GM18508 (cell line): ENCODE measurements around the gene STIM1.
"Not testable (repeated sequence)": the region's sequence is repeated elsewhere in the genome, so short reads cannot be mapped to it uniquely, and the experiment has no call there.

Experiments used
- ATAC-seq: cut with Tn5 transposase; IDR thresholded peaks from one replicate; pipeline ENCODE4 v1.9.1; 2021; ENCODE audit warnings: moderate number of reproducible peaks; ENCODE audit not compliant: insufficient read depth, unreplicated experiment

STIM1 gene

DNA sequence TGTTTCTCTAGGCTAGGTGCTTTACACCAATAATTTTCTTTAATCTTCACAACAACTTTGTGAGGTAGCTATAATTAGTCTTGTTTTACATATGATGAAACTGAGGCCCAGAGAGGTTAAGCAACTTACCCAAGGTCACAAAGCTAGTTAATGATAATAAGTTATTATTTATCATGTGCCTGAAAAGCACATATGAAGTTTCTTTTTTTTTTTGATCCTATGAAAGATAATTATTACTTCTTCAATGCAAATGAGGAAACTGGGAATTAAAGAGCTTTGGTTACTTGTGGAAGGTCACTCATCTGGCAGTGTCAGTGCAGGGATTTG, 22.8 kb downstream of the STIM1 start:
- ATAC-seq: no peak

GRCh38 chr11:3879216-3879966, 23.9 kb downstream of the STIM1 start:
- ATAC-seq: no peak

DNA sequence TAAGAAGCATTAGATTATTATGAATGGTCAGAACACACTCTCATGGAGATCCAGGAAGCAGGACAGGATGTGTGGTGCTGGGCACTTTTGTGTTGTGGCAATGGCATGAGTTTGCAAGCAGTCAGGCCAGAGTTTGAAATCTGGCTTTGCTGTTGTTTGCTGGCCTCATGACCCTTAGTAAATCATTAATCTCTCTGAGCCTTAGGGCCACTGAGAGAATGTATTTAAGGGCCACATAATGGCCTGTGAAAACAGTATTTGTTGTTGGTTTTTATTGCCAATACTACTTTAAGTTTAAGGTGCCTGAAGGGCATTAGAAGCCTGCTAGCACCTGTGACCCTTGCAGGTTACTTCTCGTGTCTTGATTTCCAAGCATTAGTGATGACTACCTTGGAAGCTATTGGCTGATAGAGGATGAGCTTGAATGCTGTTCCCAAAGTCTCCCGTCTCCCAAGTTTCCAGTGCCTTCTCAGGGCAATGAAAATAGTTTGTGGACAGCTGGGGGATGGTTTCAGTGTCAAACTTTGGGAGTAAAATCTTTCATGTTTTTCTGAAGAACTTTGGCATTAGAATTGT, 24.6 kb downstream of the STIM1 start:
- ATAC-seq: no peak

- ATAC-seq: no peak
These were observed 25.3 kb downstream of the STIM1 start for GRCh38 chr11:3880724-3881123.

DNA sequence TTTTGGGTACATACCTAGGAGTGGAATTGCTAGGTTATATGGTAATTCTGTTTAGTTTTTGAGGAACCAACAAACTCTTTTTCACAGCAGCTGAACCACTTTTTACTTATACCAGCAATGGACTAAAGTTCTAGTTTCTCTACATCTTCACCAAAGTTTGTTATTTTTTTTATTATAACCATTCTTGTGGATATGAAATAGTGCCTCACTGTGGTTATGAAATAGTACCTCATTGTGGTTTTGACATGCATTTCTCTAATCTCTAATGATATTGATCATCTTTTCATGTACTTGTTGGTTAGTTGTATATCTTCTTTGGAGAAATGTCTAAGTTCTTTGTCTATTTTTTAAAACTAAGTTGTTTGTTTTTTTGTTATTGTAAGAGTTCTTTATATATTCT, 27.2 kb downstream of the STIM1 start:
- no peak for ATAC-seq

DNA sequence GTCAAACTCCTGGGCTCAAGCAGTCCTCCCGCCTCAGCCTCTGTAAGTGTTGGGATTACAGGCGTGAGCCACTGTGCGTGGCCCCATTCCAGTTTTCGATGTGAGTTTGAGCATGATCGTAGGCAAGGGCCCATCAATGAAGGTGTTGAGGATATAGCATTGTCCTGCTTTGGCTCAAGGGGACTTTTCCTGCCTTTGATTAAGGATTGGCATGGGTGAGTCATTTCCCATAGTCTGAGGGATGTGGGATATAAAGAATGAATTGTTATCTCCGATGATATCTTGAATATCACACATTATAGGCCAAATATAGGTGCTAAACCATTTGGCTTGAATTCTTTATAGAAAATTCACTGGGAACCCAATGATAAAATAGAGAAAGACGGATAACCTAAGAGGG, 30.4 kb downstream of the STIM1 start:
- ATAC-seq: no peak

- ATAC-seq: no peak
These were observed 31.5 kb downstream of the STIM1 start for GRCh38 chr11:3886985-3887384.

DNA sequence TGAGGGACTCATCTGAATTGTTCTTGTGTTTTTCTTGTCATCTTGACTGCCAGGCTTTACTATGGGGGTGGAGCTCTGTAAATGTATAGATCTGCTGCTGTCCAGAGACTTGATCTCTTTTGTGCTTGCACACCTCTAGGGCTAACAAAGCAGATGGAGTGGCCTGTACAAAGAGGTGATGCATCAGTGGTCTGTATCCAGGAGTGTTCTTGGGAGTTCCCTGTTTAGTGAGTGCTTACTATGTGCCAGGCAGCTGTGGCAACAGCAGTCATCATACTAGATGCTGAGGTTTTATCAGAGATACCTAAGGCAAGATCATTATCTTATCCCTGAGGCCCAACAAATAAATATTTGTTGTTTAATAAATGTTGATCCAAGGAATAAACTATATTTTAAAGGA, 33.4 kb downstream of the STIM1 start:
- ATAC-seq: no peak

GRCh38 chr11:3890014-3890413, 34.5 kb downstream of the STIM1 start:
- ATAC-seq: no peak

DNA sequence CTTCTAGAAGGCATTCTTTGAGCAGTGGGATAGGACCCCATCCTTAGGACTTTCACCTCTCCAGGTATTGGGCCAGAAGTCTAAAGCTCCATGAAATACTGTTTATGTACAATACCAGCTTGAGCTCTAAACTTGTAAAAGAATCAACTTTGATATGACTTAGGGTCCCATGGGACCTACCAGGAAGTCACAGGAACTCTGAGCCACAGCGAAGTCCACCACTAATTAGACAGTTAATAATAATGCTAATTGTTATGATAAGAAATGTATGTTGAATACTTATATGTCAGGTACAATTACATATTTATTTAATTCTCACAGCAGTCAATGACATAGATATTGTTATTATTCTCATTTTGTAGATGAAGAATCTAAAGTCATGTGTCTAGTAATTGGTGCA, 35.3 kb downstream of the STIM1 start:
- ATAC-seq: no peak

DNA sequence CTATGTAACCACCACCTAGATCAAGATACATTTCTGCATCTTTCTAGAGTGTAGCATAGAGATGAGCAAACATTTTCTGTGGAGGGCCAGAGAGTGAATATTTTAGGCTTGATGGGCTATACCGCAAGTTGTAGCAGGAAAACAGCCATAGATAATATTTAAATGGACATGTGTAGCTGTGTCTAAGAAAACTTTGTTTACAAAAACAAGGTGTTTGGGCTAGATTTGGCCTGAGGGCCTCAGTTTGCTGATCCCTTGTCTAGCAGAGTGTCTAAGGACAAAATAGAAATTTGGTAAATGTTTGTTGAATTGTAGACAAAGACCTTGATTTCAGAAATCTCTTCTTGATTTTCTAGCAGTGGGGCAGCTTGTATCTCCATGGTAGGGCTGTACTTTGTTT, 36.3 kb downstream of the STIM1 start:
- ATAC-seq: no peak

DNA sequence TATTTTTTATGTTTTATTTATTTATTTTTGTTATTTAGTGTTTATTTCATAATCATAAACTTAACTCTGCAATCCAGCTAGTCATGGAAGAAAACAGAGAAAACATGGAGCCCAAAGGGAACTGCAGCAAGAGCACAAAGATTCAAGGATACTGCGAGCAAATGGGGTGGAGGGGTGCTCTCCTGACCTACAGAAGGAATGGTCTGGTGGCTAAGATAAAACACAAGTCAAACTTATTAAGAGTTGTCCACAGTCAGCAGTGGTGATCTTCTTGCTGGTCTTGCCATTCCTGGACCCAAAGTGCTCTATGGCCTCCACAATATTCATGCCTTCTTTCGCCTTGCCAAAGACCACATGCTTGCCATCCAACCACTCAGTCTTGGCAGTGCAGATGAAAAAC, 36.7 kb downstream of the STIM1 start:
- no peak for ATAC-seq

GRCh38 chr11:3893311-3893710, 37.8 kb downstream of the STIM1 start:
- ATAC-seq: no peak

DNA sequence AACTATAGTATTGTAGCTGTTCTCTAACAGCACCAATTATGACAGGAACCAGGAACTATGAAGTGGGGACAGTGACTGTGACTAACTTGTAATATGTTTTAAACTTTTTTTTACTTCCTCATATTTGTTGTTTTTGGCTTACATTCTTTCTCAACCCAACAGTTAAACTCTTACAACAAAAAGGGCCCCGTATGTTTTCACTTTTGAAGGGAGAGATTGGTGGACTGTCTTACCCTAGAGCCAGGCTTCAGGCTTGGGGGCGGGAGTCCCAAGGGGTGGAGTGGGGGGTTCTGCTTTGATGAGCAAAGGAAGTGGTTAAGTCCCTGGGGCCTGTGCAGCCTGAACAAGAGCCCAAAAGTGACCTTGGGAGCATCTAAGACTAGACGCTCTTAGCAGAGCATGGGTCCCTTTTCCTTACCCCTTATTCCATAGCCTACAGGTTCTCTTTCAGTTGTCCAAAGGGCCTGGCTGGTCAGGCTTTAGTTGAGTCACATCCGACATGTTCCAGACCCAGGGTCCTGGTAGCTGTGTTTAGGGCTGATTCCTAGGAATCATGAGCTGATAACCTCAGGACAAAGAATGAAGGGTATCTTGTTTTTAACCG, 38.8 kb downstream of the STIM1 start:
- peak; percentile 94 for ATAC-seq

DNA sequence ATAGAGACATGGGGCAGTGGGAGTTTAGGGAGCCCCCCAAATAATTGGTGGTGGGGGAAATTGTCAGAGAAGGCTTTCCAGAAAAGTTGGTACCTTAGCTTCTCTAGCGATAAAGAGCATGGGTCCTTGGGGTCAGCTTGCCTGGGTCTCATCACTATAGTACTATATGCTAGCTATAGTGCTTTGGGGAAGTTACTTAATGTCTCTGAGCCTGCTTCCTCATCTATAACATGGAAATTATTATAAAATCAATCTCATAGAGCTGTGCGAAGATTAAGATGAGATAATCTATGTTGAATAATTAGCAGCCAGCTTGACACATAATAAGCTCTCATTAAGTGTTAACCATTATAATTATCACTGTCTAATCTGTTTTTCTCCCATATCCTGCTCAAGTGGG, 41.2 kb downstream of the STIM1 start:
- ATAC-seq: no peak

DNA sequence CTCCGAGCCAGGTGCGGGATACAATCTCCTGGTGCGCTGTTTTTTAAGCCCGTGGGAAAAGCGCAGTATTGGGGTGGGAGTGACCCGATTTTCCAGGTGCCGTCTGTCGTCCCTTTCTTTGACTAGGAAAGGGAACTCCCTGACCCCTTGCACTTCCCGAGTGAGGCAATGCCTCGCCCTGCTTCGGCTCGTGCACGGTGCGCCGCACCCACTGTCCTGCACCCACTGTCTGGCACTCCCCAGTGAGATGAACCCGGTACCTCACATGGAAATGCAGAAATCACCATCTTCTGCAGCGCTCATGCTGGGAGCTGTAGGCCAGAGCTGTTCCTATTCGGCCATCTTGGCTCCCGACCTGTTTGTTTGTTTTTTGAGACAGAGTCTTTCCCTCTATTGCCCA, 44.8 kb downstream of the STIM1 start:
- ATAC-seq: not testable (repeated sequence)

- ATAC-seq: no peak
These were observed 46.0 kb downstream of the STIM1 start for GRCh38 chr11:3901249-3902025.

DNA sequence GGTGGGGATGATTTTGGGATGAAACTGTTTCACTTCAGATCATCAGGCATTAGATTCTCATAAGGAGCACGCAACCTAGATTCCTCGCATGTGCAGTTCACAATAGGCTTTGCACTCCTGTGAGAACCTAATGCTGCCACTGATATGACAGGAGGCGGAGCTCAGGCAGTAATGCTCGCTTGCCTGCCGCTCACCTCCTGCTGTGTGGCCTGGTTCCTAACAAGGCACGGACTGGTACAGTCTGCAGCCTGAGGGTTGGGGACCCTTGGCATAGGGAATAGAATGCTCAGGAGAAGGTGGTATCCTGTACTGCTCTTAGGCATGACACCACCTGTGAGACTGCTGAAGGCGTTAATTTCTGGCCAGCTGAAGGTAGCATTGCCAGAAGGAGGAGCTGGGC, 47.0 kb downstream of the STIM1 start:
- ATAC-seq: no peak

DNA sequence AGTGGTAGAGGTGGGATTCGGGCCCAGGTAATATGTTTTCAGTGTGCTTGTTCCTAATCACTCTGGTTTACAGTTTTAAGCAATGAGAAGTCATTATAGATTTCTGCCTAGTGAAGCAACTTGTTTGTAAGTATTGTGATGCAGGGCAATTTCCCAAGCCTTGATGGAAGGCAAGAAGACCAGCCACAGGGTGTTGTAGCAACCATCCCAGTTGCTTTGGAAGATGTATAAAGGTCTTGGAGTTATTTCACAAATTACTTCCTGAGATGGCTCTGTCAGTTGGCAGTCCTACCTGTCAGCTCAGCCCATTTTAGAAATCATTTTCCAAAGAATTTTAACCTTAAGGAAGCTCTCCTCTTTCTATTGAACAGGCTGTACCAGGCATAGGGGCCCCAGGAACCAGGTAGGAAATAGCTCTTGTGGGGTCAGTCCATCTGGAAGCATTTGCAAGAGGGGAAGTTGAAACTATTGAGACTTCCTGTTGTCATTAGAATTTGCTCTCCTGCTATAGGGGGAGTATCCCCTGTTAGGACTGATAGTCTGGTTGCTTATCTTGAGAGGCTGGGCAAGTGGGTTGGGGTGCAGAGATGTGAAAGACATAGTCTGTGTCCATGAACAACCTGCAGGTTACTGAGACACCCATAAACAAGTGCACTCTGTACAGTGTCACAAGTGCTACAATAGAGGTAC, 47.9 kb downstream of the STIM1 start:
- ATAC-seq: no peak

DNA sequence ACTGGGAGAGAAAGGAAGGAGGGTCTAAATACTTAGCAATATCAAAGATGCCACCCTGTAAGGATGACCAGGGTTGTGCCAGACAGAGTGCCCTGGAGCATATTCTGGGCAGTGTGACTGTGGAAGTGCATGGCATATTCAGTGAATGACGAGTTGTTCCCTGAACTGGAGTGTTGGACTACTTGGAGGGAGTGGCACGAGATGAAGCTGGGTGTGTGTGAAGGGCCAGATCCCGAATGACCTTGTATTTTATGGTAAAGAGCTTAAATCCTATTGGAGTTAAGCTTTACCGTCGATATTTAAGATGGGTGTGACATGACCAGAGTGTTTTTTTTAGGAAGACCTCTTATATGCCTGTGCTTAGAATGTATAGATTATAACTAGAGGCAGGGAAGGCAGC, 48.8 kb downstream of the STIM1 start:
- ATAC-seq: no peak
